GM19099 (cell line): ENCODE measurements around the gene TEX29.

Source experiments
- POLR2A ChIP-seq: IDR thresholded peaks from 3 replicates; pipeline ENCODE4 v1.6.1; 2011; ENCODE audit warnings: low read depth; ENCODE audit not compliant: insufficient read length; ENCODE audit errors: extremely low read depth

Gene TEX29

GRCh38 chr13:111361046-111361872, 40.8 kb downstream of the TEX29 start:
- TF ChIP-seq POLR2A, result no peak

GRCh38 chr13:111361873-111362648, 41.6 kb downstream of the TEX29 start:
- no peak for TF ChIP-seq POLR2A

- no peak for TF ChIP-seq POLR2A
Measured at GRCh38 chr13:111363121-111363520, 42.7 kb downstream of the TEX29 start.

GRCh38 chr13:111363591-111363990, 43.1 kb downstream of the TEX29 start:
- TF ChIP-seq POLR2A, result no peak

- TF ChIP-seq POLR2A, result no peak
Measured at GRCh38 chr13:111365149-111366005, 44.9 kb downstream of the TEX29 start.

GRCh38 chr13:111367340-111367739, 46.9 kb downstream of the TEX29 start:
- TF ChIP-seq POLR2A, result no peak

- TF ChIP-seq POLR2A, result no peak
Measured at GRCh38 chr13:111368091-111368490, 47.6 kb downstream of the TEX29 start.

- no peak for TF ChIP-seq POLR2A
Measured at GRCh38 chr13:111370147-111370546, 49.7 kb downstream of the TEX29 start.

GRCh38 chr13:111370570-111371535, 50.4 kb downstream of the TEX29 start:
- no peak for TF ChIP-seq POLR2A

- TF ChIP-seq POLR2A, result no peak
Measured at GRCh38 chr13:111371720-111372119, 51.3 kb downstream of the TEX29 start.

GRCh38 chr13:111372651-111373425, 52.4 kb downstream of the TEX29 start:
- TF ChIP-seq POLR2A, result no peak

- no peak for TF ChIP-seq POLR2A
Measured at GRCh38 chr13:111373486-111373885, 53.0 kb downstream of the TEX29 start.

GRCh38 chr13:111380431-111380830, 60.0 kb downstream of the TEX29 start:
- TF ChIP-seq POLR2A, result no peak
